H1 (cell line): ENCODE results near the gene ANKRD11. TPM values are rescaled to one million over a fixed set of nuclear protein-coding genes. Genes with fewer than 3 reads are reported as not detected.

Experiments
- CTCF ChIA-PET: fragments of 300-600 bp; sonication (Branson Sonifier 250); formaldehyde crosslinking; loops from one replicate; lab custom pipeline; 2021; ENCODE audit not compliant: partially characterized antibody; lab: Charles Lee
- POLR2A ChIA-PET: fragments of 300-600 bp; sonication (Branson Sonifier 250); formaldehyde crosslinking; loops from one replicate; lab custom pipeline; 2021; ENCODE audit warnings: inconsistent platforms; ENCODE audit not compliant: partially characterized antibody; lab: Charles Lee
- DNase-seq, 2 experiments: peaks; one replicate each; pipeline versions ENCODE4 v3.0.0 to v3.0.0-alpha.2; 2010 to 2022; ENCODE audit warnings: low spot score in 2 of 2, low read depth in 1 of 2, mixed read lengths in 1 of 2
- FAIRE-seq: peaks from 2 replicates; lab custom pipeline; 2011; peaks lifted over from hg19 to GRCh38; lab: Jason Lieb, UNC
- H2AFZ ChIP-seq: 2 replicates; pipeline ENCODE4 v1.8.1; 2012; ENCODE audit warnings: low read length, inconsistent platforms
- H2AK5ac ChIP-seq: 2 replicates; pipeline ENCODE4 v1.6.1; 2013; ENCODE audit warnings: low read depth, low read length
- H2BK120ac ChIP-seq: replicated peaks from 2 replicates; pipeline ENCODE3; 2013; ENCODE audit warnings: low read depth, low read length, inconsistent platforms
- H2BK12ac ChIP-seq: 2 replicates; pipeline ENCODE4 v1.6.1; 2013; ENCODE audit warnings: low read depth, low read length
- H2BK15ac ChIP-seq: 2 replicates; pipeline ENCODE4 v1.6.1; 2013; ENCODE audit warnings: low read length
- H2BK20ac ChIP-seq: 2 replicates; pipeline ENCODE4 v1.6.1; 2013; ENCODE audit warnings: low read length
- H2BK5ac ChIP-seq: 2 replicates; pipeline ENCODE4 v1.6.1; 2013; ENCODE audit warnings: low read depth, low read length
- H3K14ac ChIP-seq: 2 replicates; pipeline ENCODE4 v1.6.1; 2013; ENCODE audit warnings: inconsistent platforms; ENCODE audit not compliant: insufficient read length
- H3K18ac ChIP-seq: 2 replicates; pipeline ENCODE4 v1.6.1; 2013; ENCODE audit warnings: low read length; ENCODE audit errors: extremely low read depth
- H3K23ac ChIP-seq: 2 replicates; pipeline ENCODE4 v1.6.1; 2013; ENCODE audit warnings: inconsistent platforms; ENCODE audit not compliant: insufficient read length
- H3K23me2 ChIP-seq: 2 replicates; pipeline ENCODE4 v1.6.1; 2013; ENCODE audit warnings: low read depth, low read length
- H3K27ac ChIP-seq: 2 replicates; pipeline ENCODE4 v1.6.1; 2011; ENCODE audit warnings: low read depth, low read length, inconsistent platforms
- H3K27me3 ChIP-seq, 4 experiments: replicated peaks in 1 of 4; 1 replicate in 1 of 4; 2 replicates in 3 of 4; pipeline versions ENCODE4 v1.6.1 to v1.8.1; 2011 to 2013; ENCODE audit warnings: low read length in 3 of 4, mild to moderate bottlenecking in 3 of 4, inconsistent platforms in 2 of 4, mixed read lengths in 2 of 4, moderate library complexity in 1 of 4; ENCODE audit not compliant: control insufficient read depth in 3 of 4, insufficient read depth in 3 of 4; ENCODE audit errors: extremely low read depth in 1 of 4
- H3K36me3 ChIP-seq, 4 experiments: 2 replicates each; pipeline versions ENCODE4 v1.6.1 to v1.8.1; 2011 to 2013; ENCODE audit warnings: mild to moderate bottlenecking in 4 of 4, low read length in 3 of 4, moderate library complexity in 2 of 4, control low read depth in 1 of 4, inconsistent platforms in 1 of 4; ENCODE audit not compliant: insufficient read depth in 4 of 4, control insufficient read depth in 2 of 4
- H3K4ac ChIP-seq: replicated peaks from 2 replicates; pipeline ENCODE3; 2013; ENCODE audit warnings: low read length, low read depth, mixed read lengths, inconsistent platforms; ENCODE audit not compliant: insufficient read length
- H3K4me1 ChIP-seq, 4 experiments: replicated peaks in 1 of 4; 1 replicate in 1 of 4; 2 replicates in 3 of 4; pipeline versions ENCODE4 v1.6.1 to v1.8.1; 2011 to 2013; ENCODE audit warnings: low read length in 3 of 4, inconsistent platforms in 2 of 4, mixed read lengths in 1 of 4; ENCODE audit not compliant: insufficient read depth in 4 of 4, control insufficient read depth in 3 of 4
- H3K4me2 ChIP-seq, 2 experiments: 2 replicates each; pipeline versions ENCODE4 v1.6.1 to v1.8.1; 2011 to 2013; ENCODE audit warnings: low read depth in 2 of 2, low read length in 2 of 2, control low read depth in 1 of 2, inconsistent platforms in 1 of 2, mild to moderate bottlenecking in 1 of 2; ENCODE audit not compliant: insufficient read depth in 1 of 2
- H3K4me3 ChIP-seq, 4 experiments: fragments of 200-600, 300-600 bp in 1 of 4; sonication (generic), shearing (Covaris generic), sonication (Bioruptor Twin) in 1 of 4; 2 replicates each; pipeline versions ENCODE4 v1.5.1 to v1.8.1; 2011 to 2016; ENCODE audit warnings: low read length in 4 of 4, low read depth in 3 of 4, control low read depth in 2 of 4, inconsistent platforms in 2 of 4, mild to moderate bottlenecking in 2 of 4, mixed read lengths in 1 of 4, moderate library complexity in 1 of 4; ENCODE audit not compliant: insufficient read depth in 2 of 4; ENCODE audit errors: extremely low read depth in 1 of 4
- H3K56ac ChIP-seq: replicated peaks from 2 replicates; pipeline ENCODE3; 2013; ENCODE audit warnings: low read depth, mild to moderate bottlenecking, mixed read lengths, low read length, inconsistent platforms; ENCODE audit not compliant: insufficient read length
- H3K79me1 ChIP-seq: 2 replicates; pipeline ENCODE4 v1.6.1; 2013; ENCODE audit warnings: low read depth, low read length, control low read depth
- H3K79me2 ChIP-seq, 2 experiments: 2 replicates each; pipeline versions ENCODE4 v1.6.1 to v1.8.1; 2012 to 2013; ENCODE audit warnings: low read length in 2 of 2, mild to moderate bottlenecking in 2 of 2, inconsistent platforms in 1 of 2; ENCODE audit not compliant: insufficient read depth in 2 of 2, control insufficient read depth in 1 of 2
- H3K9ac ChIP-seq, 4 experiments: replicated peaks in 1 of 4; 1 replicate in 1 of 4; 2 replicates in 3 of 4; pipeline versions ENCODE4 v1.6.1 to v1.8.1; 2011 to 2013; ENCODE audit warnings: low read depth in 3 of 4, low read length in 3 of 4, control low read depth in 2 of 4, mild to moderate bottlenecking in 2 of 4, moderate library complexity in 2 of 4, inconsistent platforms in 1 of 4; ENCODE audit errors: extremely low read depth in 1 of 4
- H3K9me3 ChIP-seq, 2 experiments: 2 replicates each; pipeline versions ENCODE4 v1.6.1 to v1.8.1; 2012 to 2013; ENCODE audit warnings: mild to moderate bottlenecking in 2 of 2, moderate library complexity in 2 of 2, control low read depth in 1 of 2, inconsistent platforms in 1 of 2, low read depth in 1 of 2, low read length in 1 of 2, mixed read lengths in 1 of 2; ENCODE audit not compliant: insufficient read depth in 2 of 2
- H4K20me1 ChIP-seq, 2 experiments: replicated peaks in 1 of 2; 2 replicates each; pipeline versions ENCODE3 to v1.8.1; 2011 to 2013; ENCODE audit warnings: inconsistent platforms in 2 of 2, low read length in 2 of 2, mild to moderate bottlenecking in 1 of 2; ENCODE audit not compliant: insufficient read depth in 2 of 2, control insufficient read depth in 1 of 2
- H4K5ac ChIP-seq: 2 replicates; pipeline ENCODE4 v1.6.1; 2013; ENCODE audit warnings: low read length, low read depth, mixed read lengths, inconsistent platforms; ENCODE audit not compliant: insufficient read length
- H4K8ac ChIP-seq: 2 replicates; pipeline ENCODE4 v1.8.0; 2013; ENCODE audit warnings: mild to moderate bottlenecking, moderate library complexity, low read length, inconsistent platforms; ENCODE audit not compliant: insufficient read depth; ENCODE audit errors: extremely low read depth
- H4K91ac ChIP-seq: replicated peaks from 2 replicates; pipeline ENCODE3; 2013; ENCODE audit warnings: low read length, mixed read lengths, inconsistent platforms; ENCODE audit not compliant: insufficient read length
- JUND ChIP-seq: IDR thresholded peaks from 2 replicates; pipeline ENCODE4 v1.6.1; 2011; ENCODE audit warnings: mild to moderate bottlenecking, improper control_type of control experiment, low read length
- POLR2AphosphoS5 ChIP-seq: IDR thresholded peaks from 2 replicates; pipeline ENCODE4 v1.6.1; 2011; ENCODE audit warnings: low read depth, low read length
- POU5F1 ChIP-seq: IDR thresholded peaks from 2 replicates; pipeline ENCODE4 v1.6.1; 2011; ENCODE audit warnings: low read depth, mild to moderate bottlenecking, low read length, moderate library complexity
- RXRA ChIP-seq: IDR thresholded peaks from 2 replicates; pipeline ENCODE4 v1.6.1; 2011; ENCODE audit warnings: low read depth, mild to moderate bottlenecking, low read length, moderate library complexity; ENCODE audit not compliant: insufficient read depth
- SIX5 ChIP-seq: IDR thresholded peaks from 2 replicates; pipeline ENCODE4 v1.6.1; 2011; ENCODE audit warnings: mild to moderate bottlenecking, low read depth, low read length
- WGBS, 2 experiments: shearing (Covaris generic) in 1 of 2; methylation state at CpG; one replicate each; pipeline versions ENCODE4 v1.1.6 to v1.1.7; 2013 to 2015; ENCODE audit warnings: low lambda C conversion rate in 2 of 2, mixed read lengths in 2 of 2, inconsistent platforms in 1 of 2, low coverage in 1 of 2, missing lambda C conversion rate in 1 of 2; ENCODE audit not compliant: insufficient replicate concordance in 2 of 2, insufficient coverage in 1 of 2, insufficient read length in 1 of 2; ENCODE audit errors: extremely low coverage in 1 of 2, missing lambda C conversion rate in 1 of 2; 5-methylcytosine and 5-hydroxymethylcytosine counted together
- polyA plus RNA-seq, 7 experiments: library from polyadenylated mRNA; depleted of rRNA in 3 of 7; stranded (reverse) in 5 of 7; unstranded in 2 of 7; fragments of >200 nt in 5 of 7; fragments of 200-250 nt in 2 of 7; gene quantifications; 1 replicate in 5 of 7; 2 replicates in 1 of 7; 4 replicates in 1 of 7; pipeline versions ENCODE4 v1.2.1 to v1.2.3, GENCODE V29; 2011 to 2013; ENCODE audit warnings: missing spikeins in 2 of 7, mixed read lengths in 2 of 7
- total RNA-seq: library from RNA; stranded (reverse); fragmentation: NEBNext Ultra II Directional; extraction: Animal tissue kit (Norgen Biotek cat#: 25700); gene quantifications from 2 replicates; pipeline ENCODE4 v1.2.1, GENCODE V29; 2021
- TF ChIP-seq, protein P1 (sequence below), 3 experiments: IDR thresholded peaks; 1 replicate in 2 of 3; 2 replicates in 1 of 3; pipeline versions ENCODE4 v1.5.1 to v1.6.1; 2011; ENCODE audit warnings: low read length in 3 of 3, mild to moderate bottlenecking in 3 of 3, inconsistent platforms in 2 of 3, low read depth in 1 of 3, moderate library complexity in 1 of 3; ENCODE audit not compliant: insufficient read depth in 1 of 3; ENCODE audit errors: control extremely low read depth in 1 of 3

Gene ANKRD11
- total and polyA plus RNA-seq, 2 of the 8 experiments (the other 6 are each of a cell fraction or from before 2014, with no cell fraction given): 46.5 to 142 TPM

DNA sequence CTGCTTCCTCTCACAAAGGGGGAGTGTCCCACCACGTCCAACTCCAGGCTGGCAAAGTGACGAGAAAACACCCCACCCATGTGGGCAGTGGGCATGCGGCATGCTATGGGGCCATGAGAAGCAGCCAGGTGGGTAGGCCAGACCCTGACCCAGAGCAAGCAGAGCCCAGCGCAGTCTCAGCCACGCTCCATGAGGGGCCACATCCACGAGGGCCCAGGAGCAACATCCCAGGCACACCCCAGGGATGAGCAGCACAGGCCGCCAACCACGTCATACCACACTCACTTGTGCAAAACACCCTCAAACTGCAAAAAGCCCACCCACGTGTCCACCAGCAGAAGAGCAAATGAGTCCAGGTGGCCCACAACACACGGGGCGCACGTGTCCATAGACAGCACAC is 155.9 kb downstream of the ANKRD11 start:
- WGBS, 2 experiments: 84% methylated on average over 10 of the region's 12 CpGs; no CpG with 5 or more reads in 1 of the 2 experiments
- POLR2A ChIA-PET: no interaction called here
- Histone ChIP-seq H2AFZ (no peak overlapping the region), H3K79me1 (peaks cover 27% of the 10 kb centered on the region), H3K27me3 (no peaks in the 10 kb centered on the region), H2BK20ac (no peak overlapping the region), H3K23ac (no peak overlapping the region), H3K9me3 (no peaks in the 10 kb centered on the region), H3K4me3 (no peak overlapping the region), H3K27ac (0 out of 2 replicates have a peak overlapping the region, but pooled peaks have one; percentile 6), H2BK12ac (0 out of 2 replicates have a peak overlapping the region, but pooled peaks have one; percentile 6), H3K36me3 (no peaks in the 10 kb centered on the region), H3K4me2 (no peak overlapping the region), H4K8ac (no peak overlapping the region; the same call in 1 of the 2 replicates), H3K18ac (no peak overlapping the region), H2BK15ac (no peak overlapping the region), H4K20me1 (peaks cover 48 to 51% of the 10 kb centered on the region in 2 experiments), H3K14ac (no peak overlapping the region), H4K91ac (no peak overlapping the region), H3K79me2 (peaks cover 0 to 98% of the 10 kb centered on the region in 2 experiments), H2BK120ac (no peak overlapping the region), H4K5ac (no peak overlapping the region), H3K56ac (no peak overlapping the region), H3K4me1 (peaks cover 5 to 18% (median 11%) of the 10 kb centered on the region in 4 experiments; a peak in 6 of 7 replicates), H2AK5ac (no peak overlapping the region), H3K23me2 (no peaks in the 10 kb centered on the region), H3K4ac (no peak overlapping the region), H3K9ac (no peak overlapping the region), H2BK5ac (peak overlapping the region; percentile 18)
- TF ChIP-seq SIX5 (no peak), POU5F1 (no peak), JUND (no peak), RXRA (no peak), POLR2AphosphoS5 (no peak)
- TF ChIP-seq, protein P1, sequence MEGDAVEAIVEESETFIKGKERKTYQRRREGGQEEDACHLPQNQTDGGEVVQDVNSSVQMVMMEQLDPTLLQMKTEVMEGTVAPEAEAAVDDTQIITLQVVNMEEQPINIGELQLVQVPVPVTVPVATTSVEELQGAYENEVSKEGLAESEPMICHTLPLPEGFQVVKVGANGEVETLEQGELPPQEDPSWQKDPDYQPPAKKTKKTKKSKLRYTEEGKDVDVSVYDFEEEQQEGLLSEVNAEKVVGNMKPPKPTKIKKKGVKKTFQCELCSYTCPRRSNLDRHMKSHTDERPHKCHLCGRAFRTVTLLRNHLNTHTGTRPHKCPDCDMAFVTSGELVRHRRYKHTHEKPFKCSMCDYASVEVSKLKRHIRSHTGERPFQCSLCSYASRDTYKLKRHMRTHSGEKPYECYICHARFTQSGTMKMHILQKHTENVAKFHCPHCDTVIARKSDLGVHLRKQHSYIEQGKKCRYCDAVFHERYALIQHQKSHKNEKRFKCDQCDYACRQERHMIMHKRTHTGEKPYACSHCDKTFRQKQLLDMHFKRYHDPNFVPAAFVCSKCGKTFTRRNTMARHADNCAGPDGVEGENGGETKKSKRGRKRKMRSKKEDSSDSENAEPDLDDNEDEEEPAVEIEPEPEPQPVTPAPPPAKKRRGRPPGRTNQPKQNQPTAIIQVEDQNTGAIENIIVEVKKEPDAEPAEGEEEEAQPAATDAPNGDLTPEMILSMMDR (IDR thresholded peaks at IDR 0.05; ENCODE audit: control extremely low read depth in 1 of 3, insufficient read depth in 1 of 3, low read depth in 1 of 3, low read length in 3 of 3): no peak
- CTCF ChIA-PET: interaction anchor here (1.0 to 2.7 kb wide), 17 partner anchors 11 to 48 kb away, joined by 3 to 31 read pairs (median 4); no protein-coding TSS in a partner anchor
- no peak for DNase-seq
- no peak for FAIRE-seq
